8988T (cell line): ENCODE measurements around the gene DNAH7.
"Not testable (repeated sequence)": the region's sequence is repeated elsewhere in the genome, so short reads cannot be mapped to it uniquely, and the experiment has no call there.

Experiments used
- DNase-seq: peaks from one replicate; pipeline ENCODE4 v3.0.0; 2011

The DNAH7 gene

GRCh38 chr2:195959341-195959740, 109.3 kb downstream of the DNAH7 start:
- no peak for DNase-seq

GRCh38 chr2:195956725-195957124, 111.9 kb downstream of the DNAH7 start:
- no peak for DNase-seq

- DNase-seq = no peak
These were observed 123.6 kb downstream of the DNAH7 start for GRCh38 chr2:195945056-195945455.

GRCh38 chr2:195937176-195937575, 131.5 kb downstream of the DNAH7 start:
- DNase-seq = no peak

GRCh38 chr2:195934484-195934883, 134.2 kb downstream of the DNAH7 start:
- no peak for DNase-seq

- no peak for DNase-seq
These were observed 139.1 kb downstream of the DNAH7 start for GRCh38 chr2:195929531-195929930.

- no peak for DNase-seq
These were observed 143.5 kb downstream of the DNAH7 start for GRCh38 chr2:195925120-195925519.

GRCh38 chr2:195923889-195924288, 144.7 kb downstream of the DNAH7 start:
- DNase-seq = no peak

- not testable (repeated sequence) for DNase-seq
These were observed 151.5 kb downstream of the DNAH7 start for GRCh38 chr2:195917021-195917600.

- no peak for DNase-seq
These were observed 156.6 kb downstream of the DNAH7 start for GRCh38 chr2:195912079-195912478.

- DNase-seq = no peak
These were observed 158.1 kb downstream of the DNAH7 start for GRCh38 chr2:195910570-195910969.

GRCh38 chr2:195909926-195910325, 158.7 kb downstream of the DNAH7 start:
- no peak for DNase-seq

GRCh38 chr2:195907474-195907873, 161.2 kb downstream of the DNAH7 start:
- no peak for DNase-seq

GRCh38 chr2:195903956-195904355, 164.7 kb downstream of the DNAH7 start:
- no peak for DNase-seq

GRCh38 chr2:195902857-195903256, 165.8 kb downstream of the DNAH7 start:
- DNase-seq = no peak

- DNase-seq = no peak
These were observed 169.4 kb downstream of the DNAH7 start for GRCh38 chr2:195899226-195899625.

- no peak for DNase-seq
These were observed 170.0 kb downstream of the DNAH7 start for GRCh38 chr2:195898505-195899191.

- no peak for DNase-seq
These were observed 177.6 kb downstream of the DNAH7 start for GRCh38 chr2:195891081-195891480.

- DNase-seq = no peak
These were observed 189.5 kb downstream of the DNAH7 start for GRCh38 chr2:195879153-195879552.

- no peak for DNase-seq
These were observed 197.3 kb downstream of the DNAH7 start for GRCh38 chr2:195871326-195871725.

GRCh38 chr2:195864316-195864715, 204.3 kb downstream of the DNAH7 start:
- no peak for DNase-seq

GRCh38 chr2:195863564-195863963, 205.1 kb downstream of the DNAH7 start:
- no peak for DNase-seq

GRCh38 chr2:195863121-195863520, 205.5 kb downstream of the DNAH7 start:
- no peak for DNase-seq

- no peak for DNase-seq
These were observed 206.8 kb downstream of the DNAH7 start for GRCh38 chr2:195861821-195862220.

GRCh38 chr2:195859513-195859912, 209.1 kb downstream of the DNAH7 start:
- DNase-seq = no peak
